ENCODE results near the gene WRAP53.
A peak's percentile ranks its signal among the peaks of the same experiment; 100 is the strongest.

The WRAP53 gene

DNA sequence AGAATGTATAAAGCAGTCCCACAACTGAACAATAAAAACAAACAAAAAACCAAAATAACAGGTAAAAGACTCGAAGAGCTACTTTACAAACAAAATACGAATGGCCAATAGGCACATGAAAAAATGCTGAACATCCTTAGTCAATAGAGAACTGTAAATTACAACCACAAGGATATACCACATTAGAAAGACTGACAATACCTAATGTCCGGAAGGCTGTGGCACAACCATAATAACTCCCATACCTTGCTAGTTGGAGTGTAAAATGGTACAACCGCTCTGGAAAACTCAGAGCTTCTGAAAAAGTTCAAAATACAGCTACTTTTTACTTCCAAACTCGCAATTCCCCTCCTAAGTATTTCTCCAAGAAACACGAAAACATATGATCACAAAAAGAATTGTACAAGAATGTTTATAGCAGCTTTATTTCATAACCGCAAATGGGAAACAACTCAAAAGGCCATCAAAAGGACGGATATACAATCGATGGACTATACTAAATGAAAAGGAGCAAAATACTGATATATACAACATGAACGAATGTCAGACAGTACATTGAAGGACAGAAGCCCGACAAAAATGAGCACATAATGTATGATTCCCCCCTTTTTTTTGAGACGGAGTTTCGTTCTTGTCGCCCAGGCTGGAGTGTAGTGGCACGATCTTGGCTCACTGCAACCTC lies 3.3 kb upstream of the WRAP53 start:
- DNase-seq = no peak

GRCh38 chr17:7685533-7686221 lies 2.6 kb upstream of the WRAP53 start:
- peak; percentile 86 for DNase-seq

- DNase-seq = peak; percentile 92
Observed at GRCh38 chr17:7686222-7687071, 1.8 kb upstream of the WRAP53 start.

DNA sequence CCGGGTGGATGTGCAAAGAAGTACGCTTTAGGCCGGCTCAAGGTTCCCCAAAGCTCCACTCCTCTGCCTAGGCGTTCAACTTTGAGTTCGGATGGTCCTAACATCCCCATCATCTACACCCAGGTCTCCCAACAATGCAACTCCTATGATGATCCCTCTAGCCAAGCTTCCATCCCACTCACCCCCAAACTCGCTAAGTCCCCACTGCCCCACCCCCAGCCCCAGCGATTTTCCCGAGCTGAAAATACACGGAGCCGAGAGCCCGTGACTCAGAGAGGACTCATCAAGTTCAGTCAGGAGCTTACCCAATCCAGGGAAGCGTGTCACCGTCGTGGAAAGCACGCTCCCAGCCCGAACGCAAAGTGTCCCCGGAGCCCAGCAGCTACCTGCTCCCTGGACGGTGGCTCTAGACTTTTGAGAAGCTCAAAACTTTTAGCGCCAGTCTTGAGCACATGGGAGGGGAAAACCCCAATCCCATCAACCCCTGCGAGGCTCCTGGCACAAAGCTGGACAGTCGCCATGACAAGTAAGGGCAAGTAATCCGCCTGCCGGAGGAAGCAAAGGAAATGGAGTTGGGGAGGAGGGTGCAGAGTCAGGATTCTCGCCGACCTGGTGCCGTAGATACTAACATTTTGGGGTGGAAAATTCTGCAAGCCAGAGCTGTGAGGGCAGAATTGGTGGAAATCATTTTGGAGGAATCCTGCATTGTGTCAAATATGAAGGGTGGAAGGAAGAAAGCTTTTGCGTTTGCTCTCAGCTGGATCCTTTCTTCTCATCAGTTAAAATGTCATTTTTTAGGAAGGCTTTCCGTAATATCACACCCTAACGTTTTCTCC lies 987 bp upstream of the WRAP53 start, which contains the start of gene TP53:
Gene TP53, minus strand, starts transcription at position 419 of the 836 bp plus-strand sequence. CDS start 10,896 bp downstream, outside the sequence.
- DNase-seq = peak; percentile 61

GRCh38 chr17:7688808-7689316 lies 585 bp downstream of the WRAP53 start:
- no peak for DNase-seq

- no peak for DNase-seq
Observed at GRCh38 chr17:7695586-7695985, 7.3 kb downstream of the WRAP53 start.

DNA sequence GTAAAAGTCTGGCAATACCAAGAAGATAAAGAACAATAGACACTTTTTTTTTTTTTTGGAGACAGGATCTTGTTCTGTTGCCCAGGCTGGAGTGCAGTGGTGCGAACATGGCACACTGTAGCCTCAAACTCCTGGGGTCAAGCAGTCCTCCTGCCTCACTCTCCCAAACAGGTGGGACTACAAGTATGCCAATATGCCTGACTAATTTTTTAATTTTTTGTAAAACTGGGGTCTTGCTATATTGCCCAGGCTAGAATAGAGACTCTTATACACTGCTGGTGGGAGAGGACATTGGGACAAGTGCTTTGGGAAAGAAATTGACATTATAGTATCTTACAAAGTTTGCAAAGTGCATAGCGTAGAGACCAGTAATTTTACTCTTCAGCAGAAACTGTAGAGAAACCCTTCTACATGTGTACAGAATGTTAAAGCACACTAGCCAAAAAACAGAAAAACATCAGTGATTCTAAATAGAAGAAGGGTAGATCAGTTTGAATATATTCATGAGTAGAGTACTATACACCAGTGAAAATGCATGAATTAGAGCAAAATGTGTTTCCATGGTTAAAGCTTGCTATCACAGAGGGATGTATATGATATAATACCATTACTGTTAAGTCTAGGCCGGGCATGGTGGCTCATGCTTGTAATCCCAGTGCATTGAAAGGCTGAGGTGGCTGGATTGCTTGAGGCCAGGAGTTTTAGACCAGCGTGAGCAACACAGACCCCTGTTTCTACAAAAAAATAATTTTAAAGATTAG lies 9.7 kb downstream of the WRAP53 start:
- no peak for DNase-seq

- no peak for DNase-seq
Observed at GRCh38 chr17:7700510-7700909, 12.2 kb downstream of the WRAP53 start.

DNA sequence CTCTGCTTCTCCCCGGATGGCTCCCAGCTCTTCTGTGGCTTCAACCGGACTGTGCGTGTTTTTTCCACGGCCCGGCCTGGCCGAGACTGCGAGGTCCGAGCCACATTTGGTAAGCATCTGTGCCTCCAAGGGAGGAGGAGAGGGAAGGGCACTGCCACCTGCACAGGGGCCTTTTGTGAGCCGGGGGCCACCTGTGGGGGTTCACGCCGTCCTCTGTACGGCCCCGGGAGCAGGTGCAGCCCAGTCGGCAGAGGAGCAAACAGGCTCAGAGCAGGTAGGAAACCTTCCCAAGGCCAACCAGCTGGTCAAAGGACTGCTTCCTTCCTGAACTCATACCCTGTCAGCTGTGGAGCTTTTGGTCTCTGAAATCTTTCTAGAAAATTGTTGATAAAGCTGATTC lies 13.4 kb downstream of the WRAP53 start:
- DNase-seq = no peak

DNA sequence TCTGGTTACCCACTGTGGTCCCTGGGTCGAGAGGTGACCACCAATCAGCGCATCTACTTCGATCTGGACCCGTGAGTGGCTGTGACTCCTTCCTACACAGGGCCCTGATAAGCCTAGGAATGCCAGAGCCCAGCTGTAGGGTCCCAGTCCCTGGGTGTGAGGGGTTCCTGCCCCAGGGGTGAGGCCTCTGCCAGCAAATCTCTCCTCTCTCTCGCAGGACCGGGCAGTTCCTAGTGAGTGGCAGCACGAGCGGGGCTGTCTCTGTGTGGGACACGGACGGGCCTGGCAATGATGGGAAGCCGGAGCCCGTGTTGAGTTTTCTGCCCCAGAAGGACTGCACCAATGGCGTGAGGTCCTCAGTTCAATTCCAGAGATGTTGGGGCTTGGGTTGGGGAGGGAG lies 14.5 kb downstream of the WRAP53 start:
- DNase-seq = no peak

GRCh38 chr17:7703584-7704479 lies 15.6 kb downstream of the WRAP53 start:
- DNase-seq = peak; percentile 72

DNA sequence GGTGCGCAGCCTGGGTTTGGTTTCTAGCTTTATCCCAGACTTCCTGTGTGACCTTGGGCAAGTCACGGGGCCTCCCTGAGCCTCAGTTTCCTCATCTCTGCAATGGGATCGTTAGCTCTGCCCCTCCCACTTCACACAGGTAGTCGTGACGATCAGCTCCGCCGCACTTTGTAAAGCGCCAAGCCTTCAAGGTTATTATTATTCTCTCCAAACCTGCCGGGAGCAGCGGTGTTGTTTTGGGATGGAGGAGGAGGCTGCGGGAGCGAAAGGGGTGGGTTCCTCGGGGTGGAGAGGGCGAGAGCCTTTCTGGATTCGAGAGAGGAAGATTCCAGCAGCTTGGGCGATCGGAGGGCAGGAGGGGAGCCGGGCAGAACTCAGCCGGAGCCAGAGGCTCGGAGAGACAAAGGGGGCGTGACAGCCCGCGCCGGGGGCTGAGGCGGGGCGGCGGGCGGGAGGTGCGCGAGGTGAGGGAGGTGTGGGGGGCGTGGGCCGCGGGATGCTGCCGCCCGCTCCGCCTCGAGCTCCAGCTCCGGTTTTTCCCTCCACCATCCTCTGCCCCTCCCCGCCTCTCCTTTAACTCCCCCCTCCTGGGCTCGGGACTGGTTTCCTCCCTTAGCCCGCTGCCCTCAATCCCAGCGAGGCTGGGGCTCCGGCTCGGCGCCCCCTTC lies 16.5 kb downstream of the WRAP53 start, which contains the start of gene EFNB3:
Gene EFNB3, plus strand, starts transcription at position 602 of the 668 bp plus-strand sequence. CDS start 397 bp downstream, outside the sequence.
- DNase-seq = peak; percentile 72

GRCh38 chr17:7705269-7706255 lies 17.3 kb downstream of the WRAP53 start:
- no peak for DNase-seq

DNA sequence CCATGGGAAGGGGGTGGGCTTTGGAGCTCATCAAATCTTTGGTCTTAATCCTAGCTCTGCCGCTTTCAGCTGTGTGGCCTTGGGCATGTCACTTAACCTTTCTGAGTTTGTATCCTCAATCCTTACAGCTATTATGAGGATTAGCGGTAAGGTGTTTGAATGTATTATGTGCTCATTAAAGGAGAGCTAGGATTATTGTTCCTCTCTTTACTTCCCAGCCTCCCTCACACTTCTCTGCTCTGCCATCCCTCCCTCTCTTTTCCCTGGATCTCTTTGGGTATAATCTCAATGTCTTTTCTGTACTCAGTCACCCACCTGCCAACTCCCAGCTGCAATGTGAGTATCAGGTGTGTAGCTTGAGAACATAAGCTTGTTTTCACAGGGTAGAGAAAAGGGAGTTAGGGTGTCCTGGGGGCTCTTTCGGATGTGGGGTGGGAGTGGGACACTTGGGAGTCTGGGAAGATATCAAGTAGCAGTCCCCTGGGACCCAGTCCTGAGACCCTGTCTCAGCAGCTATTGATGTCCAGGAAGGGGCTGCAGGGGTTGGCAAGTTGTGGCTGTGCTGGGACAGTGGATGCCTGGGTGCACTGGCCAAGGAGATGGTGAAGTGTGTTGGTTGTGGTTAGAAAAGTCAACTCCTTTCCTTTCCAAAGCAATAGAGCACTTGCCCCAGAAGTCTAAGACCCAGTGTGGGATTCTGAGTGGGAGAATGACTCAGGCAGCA lies 18.5 kb downstream of the WRAP53 start:
- no peak for DNase-seq

GRCh38 chr17:7707446-7707845 lies 19.2 kb downstream of the WRAP53 start:
- peak; percentile 40 for DNase-seq

DNA sequence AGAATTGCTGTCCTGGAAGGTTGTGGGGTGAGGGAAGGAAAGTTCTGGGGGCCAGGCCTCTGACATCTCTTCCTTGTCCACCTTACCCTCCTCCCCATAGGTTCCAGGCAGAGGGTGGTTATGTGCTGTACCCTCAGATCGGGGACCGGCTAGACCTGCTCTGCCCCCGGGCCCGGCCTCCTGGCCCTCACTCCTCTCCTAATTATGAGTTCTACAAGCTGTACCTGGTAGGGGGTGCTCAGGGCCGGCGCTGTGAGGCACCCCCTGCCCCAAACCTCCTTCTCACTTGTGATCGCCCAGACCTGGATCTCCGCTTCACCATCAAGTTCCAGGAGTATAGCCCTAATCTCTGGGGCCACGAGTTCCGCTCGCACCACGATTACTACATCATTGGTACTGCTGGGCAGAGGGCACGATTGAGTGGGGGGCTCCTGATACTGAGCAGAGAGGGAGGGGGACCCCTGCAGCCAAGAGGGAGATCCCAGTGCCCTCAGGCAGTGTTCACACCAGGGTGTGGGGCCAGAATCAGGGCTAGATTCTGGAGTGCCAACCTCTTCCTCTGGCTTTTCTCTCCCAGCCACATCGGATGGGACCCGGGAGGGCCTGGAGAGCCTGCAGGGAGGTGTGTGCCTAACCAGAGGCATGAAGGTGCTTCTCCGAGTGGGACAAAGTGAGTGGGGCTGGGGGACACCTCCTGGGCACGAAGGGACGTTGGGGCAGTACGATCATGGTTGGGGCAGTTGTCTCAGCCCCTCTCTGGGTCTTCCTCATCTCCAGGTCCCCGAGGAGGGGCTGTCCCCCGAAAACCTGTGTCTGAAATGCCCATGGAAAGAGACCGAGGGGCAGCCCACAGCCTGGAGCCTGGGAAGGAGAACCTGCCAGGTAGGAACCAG lies 19.8 kb downstream of the WRAP53 start:
- no peak for DNase-seq

- no peak for DNase-seq
Observed at GRCh38 chr17:7709031-7709430, 20.8 kb downstream of the WRAP53 start.
